GM18526 (cell line): ENCODE measurements around the gene MORF4L1.

Source experiments
- POLR2A ChIP-seq: IDR thresholded peaks from 3 replicates; pipeline ENCODE4 v1.6.1; 2011; ENCODE audit not compliant: insufficient read length; ENCODE audit errors: extremely low read depth

Gene MORF4L1

DNA sequence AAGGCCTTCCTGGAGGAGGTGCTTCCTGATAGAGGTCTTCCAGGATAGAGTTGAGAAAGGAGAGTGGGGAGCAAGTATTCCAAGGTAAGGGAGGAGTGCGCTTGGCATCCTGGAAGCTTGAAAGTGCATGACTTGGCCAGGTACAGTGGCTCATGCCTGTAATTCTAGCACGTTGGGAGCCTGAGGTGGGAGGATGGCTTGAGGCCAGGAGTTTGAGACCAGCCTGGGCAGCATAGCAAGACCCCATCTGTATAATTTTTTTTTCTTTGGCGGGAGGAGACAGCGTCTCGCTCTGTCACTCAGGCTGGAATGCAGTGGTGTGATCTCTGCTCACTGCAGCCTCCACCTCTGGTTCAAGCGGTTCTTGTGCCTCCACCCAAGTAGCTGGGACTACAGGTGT, 19.2 kb upstream of the MORF4L1 start:
- no peak for TF ChIP-seq POLR2A

DNA sequence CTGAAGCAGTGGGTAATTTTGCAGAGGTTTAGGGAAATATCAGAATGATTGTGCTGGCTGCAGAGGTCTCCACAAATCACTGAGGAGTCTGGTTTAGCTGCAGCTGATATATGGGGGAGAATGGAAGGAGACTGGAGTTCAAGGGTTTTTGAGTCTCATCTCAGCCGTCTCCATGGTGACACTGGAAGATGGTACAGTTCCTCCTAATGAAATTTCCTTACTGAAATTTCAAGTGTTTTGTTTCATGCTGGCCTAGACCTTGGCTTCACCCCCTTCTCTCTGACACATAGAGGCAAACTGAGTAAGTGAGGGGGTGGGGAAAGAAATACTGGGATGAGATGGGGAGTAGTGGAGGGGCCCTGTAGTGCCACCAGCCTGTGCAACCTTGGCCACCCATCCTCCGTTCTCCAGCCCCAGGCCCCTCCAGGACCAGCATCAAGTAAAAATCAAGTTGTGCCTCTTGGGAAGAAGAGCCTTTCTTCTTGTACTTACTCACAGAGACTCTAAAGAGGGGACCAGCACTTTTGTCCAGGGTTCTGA, 17.8 kb upstream of the MORF4L1 start:
- no peak for TF ChIP-seq POLR2A

DNA sequence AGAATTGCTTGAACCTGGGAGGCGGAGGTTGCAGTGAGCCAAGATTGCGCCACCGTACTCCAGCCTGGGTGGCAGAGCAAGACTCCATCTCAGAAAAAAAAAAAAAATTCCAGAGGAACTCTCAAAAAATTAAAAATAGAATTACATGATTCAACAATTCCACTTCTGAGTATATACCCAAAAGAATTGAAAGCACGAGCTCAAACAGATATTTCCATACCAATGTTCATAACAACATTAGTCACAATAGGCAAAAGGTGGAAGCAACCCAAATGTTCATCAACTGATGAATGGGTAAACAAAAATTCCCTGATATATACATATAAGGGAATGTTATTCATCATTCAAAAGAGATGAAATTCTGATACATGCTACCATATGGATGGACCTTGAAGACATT, 16.9 kb upstream of the MORF4L1 start:
- TF ChIP-seq POLR2A = no peak

DNA sequence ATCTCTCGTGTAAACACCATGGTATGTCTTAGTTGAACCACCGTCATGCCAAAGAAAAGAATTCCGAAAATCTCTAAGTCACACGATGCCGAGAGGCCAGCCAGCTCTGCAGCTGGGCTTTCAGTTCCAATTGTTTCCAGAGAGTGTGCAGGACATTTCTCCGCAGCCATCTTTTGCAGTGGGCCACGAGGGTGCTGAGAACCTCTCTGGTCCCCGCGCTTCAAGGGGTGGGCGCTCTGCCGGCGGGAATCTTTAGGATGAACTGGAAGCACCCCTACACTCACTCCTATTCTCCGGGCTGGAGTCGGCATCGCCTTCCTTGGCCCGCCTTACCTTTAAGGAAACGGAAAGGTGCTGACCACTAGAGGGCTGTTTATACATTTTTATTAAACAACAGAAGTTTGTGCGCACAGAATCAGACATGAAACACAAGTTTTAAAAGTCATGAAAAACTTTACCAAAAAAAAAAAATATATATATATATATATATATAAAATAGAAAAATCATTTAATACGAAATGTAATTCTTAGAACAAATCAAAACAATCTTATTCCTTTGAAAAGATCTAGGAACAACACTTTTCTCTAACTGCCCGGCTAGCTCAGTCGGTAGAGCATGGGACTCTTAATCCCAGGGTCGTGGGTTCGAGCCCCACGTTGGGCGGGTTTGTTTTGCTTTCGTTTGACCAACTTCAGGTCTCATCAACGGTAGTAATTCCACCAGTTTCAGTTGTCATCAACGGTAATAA, 12.5 kb upstream of the MORF4L1 start:
- TF ChIP-seq POLR2A = no peak

DNA sequence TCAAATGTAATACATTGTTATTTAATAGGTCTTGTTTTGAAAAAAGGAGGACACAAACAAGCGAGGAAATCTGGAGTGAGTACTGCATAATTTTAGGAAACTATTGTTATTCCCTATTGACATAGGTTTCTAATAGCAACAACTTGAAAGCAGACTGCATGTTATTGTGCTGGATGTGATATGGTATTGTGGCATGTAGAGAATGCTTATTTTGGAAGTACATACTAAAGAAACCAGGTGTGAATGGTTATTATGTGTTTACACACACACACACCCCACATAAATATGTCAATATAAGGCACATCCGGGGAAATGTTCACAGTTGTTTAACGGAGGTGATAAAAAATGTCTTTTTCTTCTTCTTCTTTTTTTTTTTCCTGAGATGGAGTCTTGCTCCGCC, 5.9 kb upstream of the MORF4L1 start:
- no peak for TF ChIP-seq POLR2A

DNA sequence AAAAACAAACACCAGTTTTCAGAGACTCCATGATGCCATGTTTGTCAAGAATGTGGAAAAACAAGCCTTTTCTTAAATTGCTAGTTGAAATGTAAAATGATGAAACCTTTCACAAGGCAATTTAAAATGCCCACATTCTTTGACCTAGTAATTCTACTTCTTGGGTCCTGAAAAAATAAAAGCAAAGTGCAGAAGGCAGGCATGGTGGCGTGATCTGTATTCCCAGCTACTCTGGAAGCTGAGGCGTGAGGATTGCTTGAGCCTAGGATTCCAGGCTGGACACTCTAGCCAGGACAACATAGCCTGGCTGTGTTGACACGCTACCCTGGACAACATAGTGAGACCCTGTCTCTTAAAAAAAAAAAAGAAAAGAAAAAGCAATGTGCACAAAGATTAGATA, 4.3 kb upstream of the MORF4L1 start:
- no peak for TF ChIP-seq POLR2A

DNA sequence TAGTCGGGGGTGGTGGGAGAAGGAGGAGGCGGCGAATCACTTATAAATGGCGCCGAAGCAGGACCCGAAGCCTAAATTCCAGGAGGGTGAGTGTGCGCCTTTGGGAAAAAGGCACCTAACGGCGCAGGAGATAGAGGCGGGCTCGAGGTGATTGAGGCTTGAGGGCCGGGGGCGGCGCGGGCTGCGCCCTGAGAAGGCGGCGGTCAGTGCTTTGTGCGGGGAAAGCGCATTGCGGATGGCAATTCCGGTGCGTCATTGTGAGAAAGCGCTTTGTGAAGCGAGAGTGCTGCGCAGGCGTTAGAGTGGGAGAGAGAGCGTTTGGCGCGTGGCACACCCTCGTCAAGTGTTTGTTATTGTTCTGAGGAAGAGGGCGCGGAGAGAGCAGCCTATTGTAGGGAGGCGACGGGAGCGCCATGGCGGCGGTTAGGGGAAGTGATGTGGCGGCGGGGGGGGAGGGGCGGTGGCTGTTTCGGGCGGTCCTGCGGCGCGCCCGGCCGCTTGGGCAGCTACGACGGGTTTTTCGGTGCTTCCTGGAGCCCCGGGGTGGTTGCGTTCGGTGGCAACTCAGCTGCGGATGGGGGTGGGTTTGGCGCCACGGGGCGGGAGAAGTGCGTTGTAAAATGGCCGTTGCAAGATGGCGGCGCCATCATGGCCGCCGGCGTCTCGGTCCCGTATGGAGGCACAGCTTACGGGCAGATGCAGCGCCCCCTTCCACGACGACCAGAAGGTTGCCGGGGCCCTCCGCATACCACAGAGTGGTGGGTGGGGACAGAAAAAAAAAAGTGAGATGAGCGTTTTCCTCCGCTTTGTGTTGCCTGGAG, 492 bp downstream of the MORF4L1 start:
- TF ChIP-seq POLR2A = peak; percentile 60

DNA sequence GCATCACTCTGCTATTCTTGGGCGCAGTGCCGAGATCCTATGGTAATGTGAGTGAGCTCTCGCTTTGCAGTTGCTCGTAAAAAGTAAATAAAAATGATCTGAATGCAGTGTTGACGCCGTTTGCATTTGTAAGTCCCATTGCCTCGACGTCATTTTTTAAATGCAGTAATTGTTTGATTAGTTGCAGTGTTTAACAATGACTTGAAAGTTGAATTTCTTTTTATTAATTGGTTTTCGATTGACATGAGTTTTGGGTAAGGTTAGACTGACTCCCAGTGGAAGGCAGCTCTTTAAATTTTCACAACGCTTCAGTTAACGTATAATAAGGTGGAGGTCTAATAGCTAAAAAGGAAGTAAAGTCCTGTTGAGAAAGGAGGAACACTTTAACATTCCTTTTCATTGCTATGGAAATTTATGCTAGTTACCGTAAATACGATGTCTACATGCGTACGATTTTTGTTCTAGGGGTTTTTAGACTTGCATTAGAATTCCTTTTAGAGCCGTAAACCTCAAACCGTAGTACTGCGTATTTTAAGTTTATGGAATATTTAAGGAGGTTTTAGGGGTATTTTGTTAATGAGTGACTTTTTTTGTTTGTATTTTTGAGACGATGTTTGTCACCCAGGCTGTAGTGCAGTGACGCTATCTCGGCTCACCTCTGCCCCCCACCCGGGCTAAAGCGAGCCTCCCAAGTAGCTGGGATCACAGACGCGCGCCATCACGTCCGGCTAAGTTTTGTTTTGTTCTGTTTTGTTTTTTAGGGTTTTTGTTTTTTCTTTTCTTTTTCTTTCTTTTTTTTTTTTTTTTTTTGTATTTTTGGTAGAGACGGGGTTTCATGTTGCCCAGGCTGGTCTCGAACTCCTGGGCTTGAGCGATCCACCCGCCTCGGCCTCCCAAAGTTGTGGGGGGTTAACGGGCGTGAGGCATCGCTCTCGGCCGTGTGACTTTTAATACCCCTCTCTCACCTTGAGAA, 1.4 kb downstream of the MORF4L1 start:
- TF ChIP-seq POLR2A = no peak

DNA sequence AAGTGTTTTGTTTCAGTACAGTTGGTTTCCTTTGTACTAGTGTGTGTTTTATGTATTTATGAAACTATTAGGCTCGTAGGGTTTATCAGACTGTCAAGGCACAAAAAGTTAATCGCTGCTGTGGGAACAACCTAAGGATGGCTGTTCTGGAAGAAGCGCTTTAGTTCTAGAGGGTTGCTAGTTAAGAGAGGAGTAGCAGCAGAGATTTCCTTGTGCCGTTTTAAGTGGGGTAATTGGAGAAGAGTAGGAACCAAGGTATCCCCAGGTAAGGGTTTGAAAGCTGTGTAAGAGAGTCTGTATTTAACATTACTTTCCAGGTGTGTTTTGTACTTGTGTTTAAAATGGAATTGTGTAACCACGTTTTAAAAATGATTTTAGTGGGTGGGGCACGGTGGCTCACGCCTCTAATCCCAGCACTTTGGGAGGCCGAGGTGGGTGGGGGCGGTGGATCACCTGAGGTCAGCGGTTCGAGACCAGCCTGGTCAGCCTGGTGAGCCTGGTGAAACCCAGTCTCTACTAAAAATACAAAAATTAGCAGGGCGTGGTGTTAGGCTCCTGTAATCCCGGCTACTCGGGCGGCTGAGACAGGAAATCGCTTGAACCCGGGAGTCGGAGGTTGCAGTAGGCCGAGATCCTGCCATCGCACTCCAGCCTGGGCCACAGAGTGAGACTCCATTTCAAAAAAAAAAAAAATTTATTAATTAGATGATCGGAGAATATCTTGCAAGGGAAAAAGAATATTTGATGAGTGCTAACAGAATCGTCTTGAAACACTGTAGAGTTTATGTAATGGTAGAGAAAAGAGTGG, 2.6 kb downstream of the MORF4L1 start:
- no peak for TF ChIP-seq POLR2A

DNA sequence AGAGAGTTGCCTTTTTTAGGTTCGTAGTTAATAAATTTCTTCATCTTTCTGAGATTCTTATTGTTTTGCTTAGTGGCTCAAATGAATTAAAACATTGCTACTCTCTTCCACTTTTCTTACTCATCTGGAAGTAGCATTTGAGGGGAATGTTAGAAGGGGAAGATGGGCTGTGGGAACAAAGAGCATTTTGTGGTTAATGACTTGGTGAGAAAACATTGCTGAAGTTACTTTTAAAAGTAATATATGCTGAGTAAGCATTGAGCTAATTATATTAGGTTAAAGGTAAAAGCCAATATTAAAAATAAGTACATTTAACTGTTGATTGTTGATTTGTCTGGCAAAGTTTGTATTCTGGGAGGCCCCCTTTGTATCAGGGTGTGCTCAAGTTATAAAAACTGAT, 5.7 kb downstream of the MORF4L1 start:
- TF ChIP-seq POLR2A = no peak

DNA sequence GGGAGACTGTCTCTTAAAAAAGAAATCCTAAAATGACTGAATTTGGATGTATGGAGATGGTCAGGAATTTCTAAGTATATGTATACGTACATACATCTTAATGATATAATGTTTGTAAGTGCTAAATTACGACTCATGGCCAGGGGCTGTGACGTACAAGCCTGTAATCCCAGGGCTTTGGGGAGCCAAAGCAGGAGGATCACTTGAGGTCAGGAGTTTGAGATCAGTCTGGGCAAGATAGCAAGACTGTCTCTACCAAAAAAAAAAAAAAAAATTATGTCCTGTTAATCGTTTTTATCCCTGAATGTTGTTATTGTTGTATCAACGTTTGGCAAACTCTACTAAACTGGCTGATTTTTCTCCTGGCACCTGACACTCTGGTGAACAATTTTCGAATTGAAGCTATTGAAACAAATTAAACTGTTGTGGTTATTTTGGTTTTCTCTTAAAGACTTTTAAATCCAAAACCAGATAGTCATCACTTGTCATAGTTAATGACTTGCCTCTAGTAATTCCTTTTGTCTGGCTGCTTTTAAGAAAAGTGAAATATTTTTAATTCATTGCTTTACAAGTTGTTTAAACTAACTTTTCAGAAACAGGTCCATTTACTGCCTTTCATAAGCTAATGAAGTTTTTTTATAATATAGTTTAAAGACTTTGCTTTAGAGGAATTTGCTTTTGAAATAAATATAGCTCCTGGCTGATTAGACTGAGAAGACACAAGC, 7.0 kb downstream of the MORF4L1 start:
- no peak for TF ChIP-seq POLR2A

DNA sequence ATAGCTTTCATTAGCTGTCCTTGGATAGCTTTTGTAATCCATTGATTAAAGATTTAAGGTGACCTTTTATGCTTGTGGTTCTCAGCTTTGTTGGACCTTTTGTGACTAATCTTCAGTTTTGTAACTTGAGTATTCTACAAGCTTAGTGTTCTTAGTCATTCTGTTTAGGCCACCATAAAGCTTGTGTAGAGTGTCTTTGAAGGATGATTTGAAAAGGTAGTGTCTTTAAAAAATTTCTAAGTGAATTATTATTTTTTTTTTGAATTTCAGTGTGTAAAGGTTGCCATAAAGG, 7.5 kb downstream of the MORF4L1 start:
- TF ChIP-seq POLR2A = no peak

DNA sequence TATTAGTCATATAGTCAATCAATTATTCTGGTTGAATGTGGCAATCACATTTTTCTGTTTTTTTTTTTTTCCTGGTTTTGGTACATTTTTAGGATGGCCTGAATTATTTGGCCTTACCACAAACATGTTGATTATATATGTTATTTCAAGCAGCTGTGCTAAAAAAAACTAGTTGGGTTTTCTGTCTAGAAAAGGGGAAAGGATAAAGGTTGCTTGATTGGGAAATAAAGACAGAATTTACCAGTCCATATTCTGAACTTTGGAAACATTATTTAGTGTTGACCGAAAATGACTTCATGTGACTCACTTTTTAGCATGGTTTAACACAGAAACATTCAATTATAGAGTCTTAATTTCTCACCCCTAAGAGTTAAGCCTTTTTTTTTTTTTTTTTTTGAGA, 8.1 kb downstream of the MORF4L1 start:
- no peak for TF ChIP-seq POLR2A

DNA sequence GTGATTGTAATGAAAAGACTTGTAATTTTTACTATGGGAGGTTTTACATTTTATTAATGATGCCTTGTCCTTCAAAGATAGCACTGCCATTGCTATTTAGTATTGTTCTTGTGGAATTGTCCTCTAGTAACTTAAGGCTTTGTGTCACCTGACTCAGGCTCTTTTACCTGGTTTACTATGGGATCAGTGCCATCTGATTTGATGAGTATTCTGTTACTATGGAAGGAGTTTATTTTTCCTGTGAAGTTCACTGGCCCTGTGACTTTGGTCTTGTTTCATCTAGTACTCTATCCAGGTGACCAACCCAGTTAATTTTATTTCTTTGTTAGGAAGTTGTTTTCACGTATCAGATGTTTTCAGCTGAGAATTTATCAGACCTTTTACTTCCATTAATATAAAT, 9.0 kb downstream of the MORF4L1 start:
- no peak for TF ChIP-seq POLR2A
